GM19240 (cell line): Measurements from ENCODE around the gene ARRB1.

Source experiments
- DNase-seq: peaks from one replicate; pipeline ENCODE4 v3.0.0; 2011; ENCODE audit warnings: low spot score; ENCODE audit not compliant: insufficient read length

Gene ARRB1

DNA sequence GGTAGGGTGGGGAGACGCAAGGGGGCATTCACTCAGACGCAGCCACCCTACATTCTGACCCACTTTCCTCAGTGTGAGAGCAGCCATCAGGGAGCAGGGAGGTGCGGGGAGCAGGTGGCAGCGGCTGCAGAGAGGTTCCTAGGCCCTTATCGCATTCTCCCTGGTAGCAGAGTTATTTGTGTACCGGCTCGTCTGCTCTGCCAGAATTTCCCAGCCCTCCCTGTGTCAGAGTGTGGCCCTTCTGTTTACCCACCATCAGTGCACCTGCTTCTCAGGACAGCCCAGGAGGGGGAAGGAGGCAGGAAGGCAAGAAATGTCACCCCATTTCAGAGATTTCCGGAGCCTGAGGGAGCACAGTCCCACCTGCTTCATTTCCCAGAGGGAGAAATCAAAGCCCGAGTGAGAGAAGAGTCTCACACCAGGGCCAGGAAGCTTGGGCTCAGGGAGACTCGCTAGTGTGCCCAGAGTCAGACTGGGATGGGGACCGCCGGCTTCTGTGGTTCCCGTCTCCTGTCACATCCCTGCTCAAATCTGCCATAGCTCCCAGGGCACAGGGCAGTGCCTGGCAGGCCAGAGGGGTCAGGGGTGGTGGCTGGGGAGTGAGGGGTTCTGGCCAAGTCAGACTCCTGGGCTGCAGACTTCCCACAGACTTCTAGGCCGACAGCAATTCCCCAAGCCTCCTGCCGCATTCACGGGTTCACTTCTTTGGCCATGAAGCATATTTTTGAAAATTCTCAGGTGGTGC is 49.7 kb downstream of the ARRB1 start:
- DNase-seq = no peak

DNA sequence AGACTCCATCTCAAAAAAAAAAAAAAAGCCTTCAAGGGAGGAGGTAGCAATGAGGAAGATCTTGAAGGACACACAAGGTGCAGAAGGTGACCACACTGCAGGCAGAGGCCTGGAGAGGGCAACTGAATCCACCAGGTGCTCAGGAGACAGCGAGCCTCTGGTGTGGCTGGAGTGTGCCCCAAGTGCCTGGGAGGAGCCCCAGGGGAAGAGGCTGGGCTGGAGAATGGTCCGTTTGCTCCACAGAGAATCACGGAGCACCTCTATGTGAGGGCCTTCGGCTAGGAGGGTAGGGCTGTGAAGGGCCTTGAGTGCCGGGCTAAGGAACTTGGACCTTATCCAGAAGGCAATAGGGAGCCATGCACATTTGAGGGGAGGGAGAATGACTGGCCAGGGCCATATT is 50.3 kb downstream of the ARRB1 start:
- DNase-seq = no peak

DNA sequence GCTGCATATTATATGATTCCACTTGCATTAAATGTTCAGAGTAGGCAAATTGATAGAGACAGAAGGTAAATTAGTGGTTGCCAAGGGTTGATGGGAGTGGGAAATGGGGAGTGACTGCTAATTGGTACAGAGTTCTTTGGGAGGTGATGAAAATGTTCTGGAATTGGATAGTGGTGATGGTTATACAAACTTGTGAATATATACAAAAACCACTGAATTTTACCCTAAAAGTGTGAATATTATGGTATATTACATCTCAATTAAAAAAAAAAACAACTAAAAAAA is 52.5 kb downstream of the ARRB1 start:
- DNase-seq = no peak

DNA sequence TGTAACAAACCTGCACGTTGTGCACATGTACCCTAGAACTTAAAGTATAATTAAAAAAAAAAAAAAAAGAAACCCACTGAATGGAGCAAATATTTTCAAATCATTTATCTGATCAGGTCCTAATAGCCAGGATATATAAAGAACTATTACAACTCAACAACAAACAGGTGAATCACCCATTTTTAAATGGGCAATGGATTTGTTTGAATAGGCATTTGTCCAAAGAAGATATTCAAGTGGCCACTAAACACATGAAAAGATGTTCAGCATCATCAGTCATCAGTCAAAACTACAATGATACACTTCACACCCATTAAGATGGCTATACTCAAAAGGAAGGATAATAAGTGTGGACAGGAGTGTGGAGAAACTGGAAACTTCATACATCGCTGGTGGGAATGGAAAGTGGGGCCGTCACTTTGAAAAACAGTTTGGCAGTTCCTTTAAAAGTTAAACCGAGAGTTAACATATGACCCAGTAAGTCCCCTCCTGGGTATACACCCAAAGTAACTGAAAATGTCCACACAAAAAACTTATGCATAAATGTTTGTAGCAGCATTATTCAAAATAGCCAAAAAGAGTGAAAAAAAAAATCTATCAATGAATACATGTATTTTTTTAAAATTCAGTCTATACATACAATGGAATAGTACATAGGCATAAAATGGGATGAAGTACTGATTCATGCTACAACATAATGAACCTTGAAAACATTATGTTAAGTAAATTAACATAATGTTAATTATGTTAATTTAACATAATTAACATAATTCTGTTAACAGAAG is 53.1 kb downstream of the ARRB1 start:
- DNase-seq = no peak

DNA sequence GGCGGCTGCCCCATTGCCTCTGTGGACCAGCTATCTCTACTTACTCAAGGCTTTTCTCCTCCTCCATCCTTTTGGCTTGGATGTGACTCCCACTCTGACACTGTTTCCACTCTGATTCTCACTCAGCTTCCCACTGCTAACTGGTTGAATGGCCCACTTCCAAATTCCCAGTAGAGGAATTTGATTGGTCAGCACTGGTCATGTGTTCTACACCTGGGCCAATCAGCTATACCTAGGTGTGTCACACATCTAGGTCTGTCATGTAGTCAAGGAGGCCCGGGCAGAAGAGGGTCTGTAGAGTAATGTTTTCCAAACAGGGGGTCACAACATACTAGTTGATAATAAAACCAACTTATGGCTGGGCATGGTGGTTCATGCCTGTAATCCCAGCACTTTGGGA is 57.6 kb downstream of the ARRB1 start:
- DNase-seq = no peak

DNA sequence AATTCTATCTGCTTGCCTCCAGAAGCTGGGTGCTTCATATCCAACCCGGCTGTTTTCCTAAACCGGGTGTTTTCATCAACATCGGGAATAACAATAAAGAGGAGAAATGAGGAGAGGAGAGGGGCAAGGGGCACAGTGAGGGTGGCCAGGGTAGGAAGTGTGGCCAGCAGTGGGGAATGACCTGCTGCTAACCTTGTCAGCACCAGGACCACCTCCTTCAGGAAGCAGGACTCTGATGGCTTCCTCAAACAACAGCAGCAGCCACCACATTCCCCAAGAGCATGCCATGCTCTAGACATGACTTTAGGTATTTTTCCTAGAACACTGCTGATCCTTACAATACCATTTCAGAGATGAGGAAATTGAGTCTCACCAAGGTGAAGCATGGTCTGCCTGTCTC is 58.5 kb downstream of the ARRB1 start:
- DNase-seq = no peak

DNA sequence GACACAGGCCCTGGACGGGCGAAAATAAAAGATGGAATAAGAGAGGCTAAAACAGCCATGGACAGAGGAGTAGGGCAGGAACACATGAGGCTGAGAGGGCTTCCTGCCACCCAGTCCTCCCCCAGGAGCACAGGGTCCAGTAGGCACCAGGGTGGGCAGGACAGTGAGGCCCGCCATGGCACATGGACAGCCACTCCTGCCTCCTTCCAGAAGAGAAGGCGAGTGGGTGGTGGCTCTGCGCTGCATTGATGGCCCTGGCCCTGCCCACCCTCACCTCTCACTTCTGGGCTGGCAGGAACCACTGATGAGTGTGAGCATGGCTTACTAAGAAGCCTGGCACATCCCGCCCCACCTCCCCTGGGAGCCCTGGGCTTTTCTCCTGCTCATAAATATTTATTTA is 59.7 kb downstream of the ARRB1 start:
- no peak for DNase-seq

DNA sequence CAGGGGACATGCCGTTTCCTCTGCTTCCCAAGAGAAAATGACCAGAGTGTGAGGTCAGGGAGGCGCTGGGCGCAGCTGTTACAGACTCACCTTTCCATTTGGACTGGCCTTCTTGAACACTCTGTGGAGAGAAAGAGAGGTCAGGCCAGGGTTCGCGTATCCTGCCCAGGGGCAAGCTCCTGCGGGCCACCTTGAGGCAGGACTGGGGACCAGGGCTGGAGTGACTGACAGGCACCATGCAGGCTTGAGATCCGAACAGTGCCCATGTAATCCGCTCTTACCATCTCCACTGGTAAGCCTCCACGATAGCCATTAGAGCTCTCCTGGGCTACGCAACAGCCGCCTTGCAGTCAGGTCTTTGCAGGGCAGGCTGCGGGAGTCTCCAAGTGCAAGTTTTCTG is 61.5 kb downstream of the ARRB1 start:
- no peak for DNase-seq

DNA sequence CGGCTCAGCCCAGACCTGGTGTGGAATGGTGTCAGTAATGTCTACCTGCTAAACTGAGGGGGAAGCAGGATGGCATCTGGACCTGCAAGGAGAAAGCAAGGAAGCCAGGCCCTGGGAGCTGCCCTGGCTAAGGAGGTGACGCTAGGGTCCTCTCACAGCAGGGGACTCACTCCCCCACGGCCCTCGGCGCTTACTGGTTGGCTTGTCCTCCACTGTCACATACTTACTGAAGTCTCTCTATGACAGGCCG is 62.0 kb downstream of the ARRB1 start:
- DNase-seq = no peak

DNA sequence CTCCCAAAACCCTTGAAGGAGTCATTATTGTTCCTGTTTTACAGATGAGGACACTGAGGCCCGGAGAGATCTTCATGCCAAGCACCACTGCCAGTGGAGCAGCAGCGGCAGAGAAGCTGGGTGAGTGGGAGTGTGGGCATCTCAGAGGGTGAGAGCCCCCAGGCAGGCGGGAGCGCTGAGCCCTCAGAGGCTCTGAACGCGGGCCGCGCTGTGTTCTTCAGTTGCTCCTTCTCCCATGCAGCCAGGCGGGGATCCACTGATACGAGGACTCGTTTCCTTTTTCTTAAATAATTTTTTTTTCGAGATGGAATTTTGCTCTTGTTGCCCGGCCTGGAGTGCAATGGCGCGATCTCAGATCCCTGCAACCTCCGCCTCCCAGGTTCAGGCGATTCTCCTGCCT is 63.9 kb downstream of the ARRB1 start:
- DNase-seq = no peak

DNA sequence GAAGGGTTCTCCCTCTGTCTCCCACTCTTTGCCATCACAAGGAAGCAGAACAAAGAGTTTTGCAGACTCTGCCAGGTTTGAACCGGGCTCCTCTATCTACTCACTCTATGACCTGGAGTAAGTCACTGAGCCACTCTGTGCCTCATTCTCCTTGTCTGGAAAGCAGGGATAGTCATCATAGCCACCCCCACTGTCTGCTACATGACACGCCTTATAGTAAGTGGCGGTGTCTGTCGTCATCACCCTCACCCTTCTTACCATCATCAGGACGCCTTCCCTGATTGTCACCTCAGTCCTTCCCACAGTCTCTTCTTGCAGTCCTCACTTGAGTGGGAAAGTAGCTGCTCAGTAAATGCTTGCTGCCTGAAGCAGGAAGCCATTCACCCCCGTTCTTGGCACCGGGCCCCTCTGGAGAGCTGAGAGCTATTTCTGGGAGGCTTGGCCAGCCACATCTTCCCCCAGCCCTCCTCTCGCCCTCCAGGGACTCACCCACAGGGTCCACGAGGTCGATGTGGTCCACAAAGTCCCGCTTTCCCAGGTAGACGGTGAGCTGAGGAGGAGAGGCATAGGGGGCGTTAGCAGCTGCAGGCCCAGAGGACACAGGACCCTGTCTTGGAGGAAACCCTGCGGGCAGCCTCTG is 64.5 kb downstream of the ARRB1 start:
- no peak for DNase-seq

DNA sequence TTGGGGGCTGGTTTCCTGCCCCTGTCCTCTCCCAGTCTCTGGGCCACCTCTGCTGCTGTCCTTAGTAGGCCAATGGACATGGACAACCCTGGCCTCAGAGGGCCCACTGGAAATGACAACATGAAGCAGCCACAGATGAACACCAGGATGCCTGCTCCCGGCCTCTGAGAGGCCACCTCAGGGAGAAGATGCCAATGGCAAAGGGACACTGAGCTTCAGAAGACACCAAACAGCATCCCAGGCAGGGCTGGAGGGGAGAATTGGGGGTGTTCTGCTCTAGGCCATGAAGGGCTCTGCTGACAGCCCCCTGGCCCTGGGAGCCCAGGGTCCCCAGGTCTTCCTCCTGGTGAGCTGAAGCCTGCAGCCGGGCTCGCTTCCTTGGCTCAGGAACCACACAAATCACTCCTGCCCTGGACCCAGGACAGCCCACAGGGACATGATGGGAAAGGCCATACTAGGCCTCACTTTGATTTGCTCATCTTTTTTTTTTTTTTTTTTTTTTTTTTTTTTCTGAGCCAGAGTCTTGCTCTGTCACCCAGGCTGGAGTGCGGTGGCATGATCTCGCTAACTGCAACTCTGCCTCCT is 65.6 kb downstream of the ARRB1 start:
- no peak for DNase-seq

DNA sequence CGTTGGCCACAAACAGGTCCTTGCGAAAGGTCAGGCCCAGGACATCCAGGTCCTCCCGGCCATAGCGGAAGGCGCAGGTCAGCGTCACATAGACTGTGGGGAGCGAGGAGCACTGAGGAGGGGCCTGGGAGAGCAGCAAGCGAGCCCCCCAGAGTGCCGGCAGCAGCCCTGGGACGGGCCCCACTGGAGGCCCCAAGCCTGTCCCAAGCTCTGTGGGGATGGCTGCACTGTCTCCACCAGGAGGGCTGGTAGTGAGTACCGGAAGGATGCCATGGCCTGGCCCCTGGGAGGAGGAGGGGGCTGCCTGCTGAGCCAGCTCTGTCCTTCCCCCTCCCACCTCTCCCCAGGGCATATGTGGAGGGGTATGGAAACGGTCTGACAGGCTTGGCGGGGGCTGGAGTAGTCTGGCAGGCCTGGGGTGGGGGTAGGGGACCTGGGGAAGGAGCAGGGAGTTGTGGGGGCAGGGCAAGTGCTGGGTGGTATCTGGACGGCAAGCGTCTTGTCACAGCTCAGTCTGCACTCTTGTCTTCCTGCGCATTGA is 68.0 kb downstream of the ARRB1 start:
- no peak for DNase-seq

DNA sequence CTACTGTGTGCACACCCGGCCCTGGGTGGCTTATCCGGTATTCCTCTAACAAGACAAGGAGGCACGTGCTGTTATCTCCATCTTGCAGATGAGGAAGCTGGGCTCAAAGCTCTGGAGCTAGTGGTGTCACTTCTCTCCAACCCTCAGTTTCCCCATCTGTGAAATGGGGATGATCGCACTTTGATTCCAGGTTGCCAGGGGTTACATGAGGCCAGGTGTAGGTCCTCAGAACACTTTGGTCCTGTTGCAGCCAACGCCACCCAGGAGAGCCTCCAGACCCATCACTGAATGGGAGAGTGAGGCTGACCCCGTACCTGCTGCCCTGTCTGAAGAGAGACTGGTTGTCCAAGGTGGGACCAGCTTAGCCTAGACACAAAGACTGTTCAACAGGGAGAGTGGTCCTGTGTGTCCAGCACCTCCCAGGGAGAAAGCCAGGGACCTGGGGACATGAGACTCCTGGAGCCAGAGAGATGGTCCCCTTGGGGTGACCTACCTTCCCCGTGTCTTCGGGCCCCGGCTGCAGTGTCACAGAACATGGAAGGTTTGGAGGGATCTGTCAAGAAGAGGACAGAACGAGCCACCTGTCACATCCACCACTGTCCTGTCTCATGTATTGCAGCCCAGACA is 69.9 kb downstream of the ARRB1 start:
- DNase-seq = no peak

DNA sequence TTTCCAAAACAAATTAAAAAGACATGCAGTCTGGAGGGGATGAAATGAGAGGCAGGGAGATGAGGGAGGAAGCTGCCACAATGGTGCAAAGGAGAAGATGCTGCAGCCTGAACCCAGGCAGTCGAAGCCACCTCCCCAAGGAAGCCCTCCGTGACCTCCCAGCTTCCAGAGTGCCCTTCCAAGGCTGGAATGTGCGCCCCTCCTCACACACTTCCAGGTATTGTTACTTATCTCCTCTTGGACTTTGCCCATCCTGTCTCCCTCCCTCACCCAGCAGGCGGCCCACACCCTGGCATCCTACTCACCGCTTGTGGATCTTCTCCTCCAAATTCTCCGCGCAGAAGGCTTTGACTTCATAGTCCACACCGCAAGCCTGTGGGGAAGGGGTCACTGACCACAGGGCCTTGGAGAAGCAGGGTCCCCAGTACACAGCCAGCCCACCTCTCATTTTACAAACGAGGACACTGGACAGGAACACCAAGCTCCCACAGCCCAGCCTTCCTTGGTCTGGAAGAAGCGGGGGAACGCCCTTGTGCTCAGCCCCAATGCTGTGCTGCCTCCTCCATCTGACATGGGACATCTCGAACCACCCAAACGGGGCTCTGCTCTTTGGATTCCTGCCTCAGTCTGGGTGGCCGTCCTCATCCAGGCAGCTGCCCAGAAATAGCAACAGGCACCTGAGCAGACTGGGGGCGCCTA is 70.5 kb downstream of the ARRB1 start:
- no peak for DNase-seq

DNA sequence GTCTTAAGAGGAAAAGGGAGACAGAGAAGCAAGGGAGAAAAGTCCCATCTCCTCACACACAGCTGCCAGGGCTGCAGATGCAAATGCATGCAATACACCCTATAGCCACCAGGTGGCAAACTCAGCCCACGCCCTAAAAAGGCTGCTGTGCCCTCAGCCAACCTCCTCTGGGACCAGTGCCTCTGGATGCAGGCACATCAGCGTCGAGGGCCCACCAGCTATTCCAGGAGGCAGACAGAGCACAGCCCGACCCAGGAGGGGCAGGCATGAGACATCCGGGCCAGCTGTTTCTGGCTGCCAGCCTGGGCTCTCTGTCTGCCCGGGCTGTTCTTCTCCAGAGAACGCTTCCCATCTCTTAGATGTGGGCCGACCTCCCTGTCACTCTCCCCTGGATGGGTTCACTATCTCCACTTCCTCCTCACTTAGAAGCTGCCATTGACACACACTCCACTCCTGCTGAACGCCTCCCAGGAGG is 71.2 kb downstream of the ARRB1 start:
- peak; percentile 88 for DNase-seq

DNA sequence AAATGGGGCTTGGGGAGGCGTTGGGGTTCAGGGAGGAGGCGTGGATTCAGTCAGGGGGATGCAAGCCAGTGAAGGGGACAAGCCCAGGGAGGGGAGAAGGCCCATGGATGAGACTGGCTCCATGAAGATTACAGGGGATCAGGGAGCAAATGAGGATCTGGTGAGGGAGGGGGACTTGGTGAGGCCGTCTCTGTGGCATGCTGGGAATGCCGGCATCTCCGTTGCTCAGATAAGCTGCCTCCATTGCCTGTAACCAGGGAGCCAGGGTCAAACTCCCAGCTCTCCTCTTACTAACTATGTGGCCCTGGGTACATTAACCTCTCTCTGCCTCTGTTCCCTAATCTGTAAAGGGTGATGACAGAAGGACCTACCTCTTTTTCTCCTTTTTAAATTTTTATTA is 72.2 kb downstream of the ARRB1 start:
- DNase-seq = no peak

DNA sequence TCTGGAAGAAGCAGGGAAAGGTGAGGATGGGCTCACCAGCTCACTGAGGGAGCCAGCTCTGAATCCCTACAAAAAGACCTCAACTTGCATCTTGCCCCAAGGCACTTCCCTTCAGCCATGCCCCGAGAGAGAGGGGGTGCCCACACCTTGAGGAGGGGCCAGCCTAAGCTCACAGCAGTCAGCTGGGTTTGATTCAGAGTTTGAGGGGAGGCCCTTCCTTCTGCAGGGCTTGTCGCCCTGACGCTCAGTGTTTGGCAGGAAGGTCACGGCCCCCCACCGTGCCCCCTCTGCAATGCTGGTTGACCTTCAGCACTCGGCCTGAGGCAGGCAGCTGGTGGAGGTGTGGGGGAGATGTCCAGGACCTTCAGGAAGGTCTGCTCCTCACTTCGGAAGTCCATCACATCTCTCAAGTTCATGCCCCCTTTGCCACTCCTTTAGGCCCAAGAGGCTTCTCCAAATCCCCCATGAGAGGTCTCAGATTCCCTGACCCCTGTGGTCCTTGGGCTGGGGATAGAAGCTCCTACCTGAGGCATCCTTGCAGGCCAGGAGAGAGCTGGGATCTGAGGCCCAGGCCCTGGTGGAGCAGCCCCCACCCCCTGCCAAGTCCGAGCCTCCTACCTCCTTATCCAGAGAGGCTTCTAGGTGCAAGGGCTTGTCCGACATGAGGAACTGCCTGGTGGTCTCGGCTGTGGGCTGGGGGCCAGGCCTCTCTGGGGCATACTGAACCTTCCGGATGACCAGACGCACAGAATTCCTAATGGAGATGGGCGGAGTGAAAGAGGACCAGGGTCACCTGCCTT is 73.3 kb downstream of the ARRB1 start:
- DNase-seq = no peak

DNA sequence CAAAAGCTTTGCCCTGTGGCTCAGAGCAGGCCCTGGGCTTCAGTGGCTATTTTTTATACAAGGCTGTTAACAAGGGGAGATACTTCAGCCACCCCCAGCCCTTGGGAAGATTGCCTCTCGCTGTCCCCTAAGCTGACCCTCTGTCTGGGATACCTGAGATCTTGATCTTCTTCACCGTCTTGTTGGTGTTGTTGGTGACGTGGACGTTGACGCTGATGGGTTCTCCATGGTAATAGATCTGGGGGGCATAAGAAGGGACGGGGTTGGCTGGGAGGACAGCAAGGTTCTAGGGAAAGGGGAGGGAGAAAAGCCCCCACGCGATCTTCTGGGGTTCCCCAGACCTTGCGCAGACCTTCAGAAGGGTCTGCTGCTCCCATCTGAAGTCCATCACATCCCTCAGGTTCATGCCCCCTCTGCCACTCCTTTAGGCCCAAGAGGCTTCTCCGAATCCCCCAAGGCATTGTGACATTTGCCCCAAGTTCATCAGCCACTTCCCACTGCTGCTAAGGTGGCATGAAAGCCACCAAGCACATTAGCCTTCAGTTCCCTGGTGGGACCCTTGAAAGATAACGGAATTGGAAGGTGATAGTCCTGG is 74.2 kb downstream of the ARRB1 start:
- DNase-seq = no peak

DNA sequence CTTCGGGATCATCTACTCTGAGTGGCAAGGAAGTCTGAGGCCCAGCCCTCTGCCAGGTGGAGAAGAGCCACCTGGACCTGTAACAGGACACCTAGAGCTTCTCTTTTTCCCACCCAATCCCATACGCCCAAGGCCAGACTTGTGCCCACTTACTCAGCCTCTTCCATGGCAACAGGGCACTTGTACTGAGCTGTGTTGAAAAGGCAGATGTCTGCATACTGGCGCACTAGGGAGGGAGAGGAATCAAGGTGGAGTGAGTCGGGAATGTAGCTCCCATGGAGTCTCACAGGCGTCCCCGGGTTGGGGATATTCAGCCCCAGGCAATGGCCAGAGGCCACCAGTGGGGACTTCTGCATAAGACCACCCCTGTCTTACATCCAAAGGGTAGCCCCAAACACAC is 74.8 kb downstream of the ARRB1 start:
- DNase-seq = no peak
